ENCODE results near the gene GULP1. TPM values are rescaled to one million over a fixed set of nuclear protein-coding genes. Genes with fewer than 3 reads are reported as not detected.

GULP1 gene
- total RNA-seq, 1 experiment from 2014 or later, result 76.0 TPM

GRCh38 chr2:188383158-188383557 is 91.5 kb downstream of the GULP1 start:
- Histone ChIP-seq H3K9me2 (ENCODE audit: insufficient read depth) (no peaks in the 10 kb centered on the region), H3K27me3 (ENCODE audit: insufficient read depth, low read length) (no peaks in the 10 kb centered on the region), H3K79me2 (ENCODE audit: insufficient read depth, low read length) (peaks cover 58% of the 10 kb centered on the region), H3K36me3 (ENCODE audit: control insufficient read depth in 1 of 2, insufficient read depth in 2 of 2, low read length in 2 of 2) (peaks cover 0 to 23% of the 10 kb centered on the region in 2 experiments; a peak in 2 of 4 replicates), H4K20me1 (ENCODE audit: insufficient read depth) (no peaks in the 10 kb centered on the region), H3K4me2 (ENCODE audit: low read length) (peak overlapping the region; percentile 60; the same call in 1 of the 2 replicates), H3K9ac (ENCODE audit: low read length) (0 out of 2 replicates have a peak overlapping the region, but pooled peaks have one; percentile 5), H3K27ac (ENCODE audit: low read depth, low read length) (peak overlapping the region; percentile 79; the same call in 1 of the 2 replicates), H2AFZ (ENCODE audit: low read depth, low read length, poor library complexity, severe bottlenecking) (no peak overlapping the region), H3K4me3 (replicated peaks in 1 of 2; ENCODE audit: low read depth in 1 of 2, low read length in 2 of 2) (no peak overlapping the region), H3K4me1 (ENCODE audit: control insufficient read depth in 1 of 2, insufficient read depth in 2 of 2, low read length in 2 of 2) (peaks cover 44 to 51% of the 10 kb centered on the region in 2 experiments), H3K9me3 (ENCODE audit: control insufficient read depth in 1 of 2, insufficient read depth in 1 of 2, low read depth in 1 of 2, low read length in 2 of 2) (peaks cover 5 to 9% of the 10 kb centered on the region in 2 experiments; a peak in 2 of 4 replicates)
- CTCF ChIA-PET, result interaction anchor here (2.1 kb wide), 1 partner anchor 90 kb away, joined by 6 read pairs; no protein-coding TSS in a partner anchor
- TF ChIP-seq, protein P1, sequence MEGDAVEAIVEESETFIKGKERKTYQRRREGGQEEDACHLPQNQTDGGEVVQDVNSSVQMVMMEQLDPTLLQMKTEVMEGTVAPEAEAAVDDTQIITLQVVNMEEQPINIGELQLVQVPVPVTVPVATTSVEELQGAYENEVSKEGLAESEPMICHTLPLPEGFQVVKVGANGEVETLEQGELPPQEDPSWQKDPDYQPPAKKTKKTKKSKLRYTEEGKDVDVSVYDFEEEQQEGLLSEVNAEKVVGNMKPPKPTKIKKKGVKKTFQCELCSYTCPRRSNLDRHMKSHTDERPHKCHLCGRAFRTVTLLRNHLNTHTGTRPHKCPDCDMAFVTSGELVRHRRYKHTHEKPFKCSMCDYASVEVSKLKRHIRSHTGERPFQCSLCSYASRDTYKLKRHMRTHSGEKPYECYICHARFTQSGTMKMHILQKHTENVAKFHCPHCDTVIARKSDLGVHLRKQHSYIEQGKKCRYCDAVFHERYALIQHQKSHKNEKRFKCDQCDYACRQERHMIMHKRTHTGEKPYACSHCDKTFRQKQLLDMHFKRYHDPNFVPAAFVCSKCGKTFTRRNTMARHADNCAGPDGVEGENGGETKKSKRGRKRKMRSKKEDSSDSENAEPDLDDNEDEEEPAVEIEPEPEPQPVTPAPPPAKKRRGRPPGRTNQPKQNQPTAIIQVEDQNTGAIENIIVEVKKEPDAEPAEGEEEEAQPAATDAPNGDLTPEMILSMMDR (IDR thresholded peaks at IDR 0.05 in 2 of 3, conservative IDR thresholded peaks at IDR 0.05 in 1 of 3; ENCODE audit: borderline replicate concordance in 1 of 3, insufficient read depth in 1 of 3, low read depth in 2 of 3, low read length in 2 of 3), result no peak
- TF ChIP-seq SP1 (IDR thresholded peaks at IDR 0.05; ENCODE audit: low read depth) (no peak), CEBPB (IDR thresholded peaks at IDR 0.05; ENCODE audit: low read depth) (no peak), ELF1 (IDR thresholded peaks at IDR 0.05; ENCODE audit: borderline replicate concordance, low read depth) (no peak)
- TF ChIP-seq, protein P2, sequence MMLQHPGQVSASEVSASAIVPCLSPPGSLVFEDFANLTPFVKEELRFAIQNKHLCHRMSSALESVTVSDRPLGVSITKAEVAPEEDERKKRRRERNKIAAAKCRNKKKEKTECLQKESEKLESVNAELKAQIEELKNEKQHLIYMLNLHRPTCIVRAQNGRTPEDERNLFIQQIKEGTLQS (IDR thresholded peaks at IDR 0.05), result no peak
- no TSS peak for BruUV-seq (replicated peaks)
- POLR2A ChIA-PET, result interaction anchor here (2.5 kb wide), 1 partner anchor 90 kb away, joined by 13 read pairs; the partner anchor contains the start of gene GULP1
- no peak for ATAC-seq
- intact Hi-C loops (cut with micrococcal nuclease), result loop anchor here (2.0 to 5.0 kb wide), 2 partner anchors 90 to 114 kb away; no protein-coding TSS in a partner anchor
- DNase-seq (ENCODE audit: low read depth, low spot score), result no peak
- RAD21 ChIA-PET (ENCODE audit: low non-redundant PET in 1 of 2, low total read pairs in 2 of 2, uncharacterized antibody in 2 of 2, unreplicated experiment in 2 of 2), result no interaction called here

GRCh38 chr2:188385857-188386256 is 94.2 kb downstream of the GULP1 start:
- TF ChIP-seq SRF (IDR thresholded peaks at IDR 0.05; ENCODE audit: low read depth) (no peak), JUND (IDR thresholded peaks at IDR 0.05) (no peak), ZNF274 (IDR thresholded peaks at IDR 0.05; ENCODE audit: low read depth, low read length) (no peak), POLR2AphosphoS5 (IDR thresholded peaks at IDR 0.05; ENCODE audit: low read depth, low read length) (no peak), ZFX (IDR thresholded peaks at IDR 0.05) (no peak), POLR2A (IDR thresholded peaks at IDR 0.05; ENCODE audit: borderline replicate concordance, extremely low read depth, insufficient read depth, insufficient read length) (no peak), EZH2 (IDR thresholded peaks at IDR 0.05) (no peak), SP1 (IDR thresholded peaks at IDR 0.05; ENCODE audit: low read depth) (no peak)
- TF ChIP-seq, protein P3, sequence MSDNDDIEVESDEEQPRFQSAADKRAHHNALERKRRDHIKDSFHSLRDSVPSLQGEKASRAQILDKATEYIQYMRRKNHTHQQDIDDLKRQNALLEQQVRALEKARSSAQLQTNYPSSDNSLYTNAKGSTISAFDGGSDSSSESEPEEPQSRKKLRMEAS (IDR thresholded peaks at IDR 0.05), result no peak
- TF ChIP-seq, protein P2 (IDR thresholded peaks at IDR 0.05), result no peak
- TF ChIP-seq, protein P1 (IDR thresholded peaks at IDR 0.05 in 2 of 3, conservative IDR thresholded peaks at IDR 0.05 in 1 of 3; ENCODE audit: borderline replicate concordance in 1 of 3, insufficient read depth in 1 of 3, low read depth in 2 of 3, low read length in 2 of 3), result no peak
- H3K36me3 ChIP-seq (ENCODE audit: control insufficient read depth in 1 of 2, insufficient read depth in 2 of 2, low read length in 2 of 2), result peaks cover 0 to 28% of the 10 kb centered on the region in 2 experiments; a peak in 2 of 4 replicates
- peaks cover 5 to 9% of the 10 kb centered on the region in 2 experiments; a peak in 2 of 4 replicates for H3K9me3 ChIP-seq (ENCODE audit: control insufficient read depth in 1 of 2, insufficient read depth in 1 of 2, low read depth in 1 of 2, low read length in 2 of 2)
- H4K20me1 ChIP-seq (ENCODE audit: insufficient read depth), result no peaks in the 10 kb centered on the region
- H3K9ac ChIP-seq (ENCODE audit: low read length), result no peak overlapping the region
- ATAC-seq (no peak), DNase-seq (ENCODE audit: low read depth, low spot score) (no peak)
- POLR2A ChIA-PET, result no interaction called here
- no peak overlapping the region for H3K4me3 ChIP-seq (replicated peaks in 1 of 2; ENCODE audit: low read depth in 1 of 2, low read length in 2 of 2)
- H3K4me2 ChIP-seq (ENCODE audit: low read length), result no peak overlapping the region
- H3K4me1 ChIP-seq (ENCODE audit: control insufficient read depth in 1 of 2, insufficient read depth in 2 of 2, low read length in 2 of 2), result peaks cover 22 to 25% of the 10 kb centered on the region in 2 experiments
- H3K27me3 ChIP-seq (ENCODE audit: insufficient read depth, low read length), result no peaks in the 10 kb centered on the region
- H3K27ac ChIP-seq (ENCODE audit: low read depth, low read length), result no peak overlapping the region
- CTCF ChIA-PET, result no interaction called here
- RAD21 ChIA-PET (ENCODE audit: low non-redundant PET in 1 of 2, low total read pairs in 2 of 2, uncharacterized antibody in 2 of 2, unreplicated experiment in 2 of 2), result no interaction called here
- BruUV-seq (replicated peaks), result no TSS peak
- H3K9me2 ChIP-seq (ENCODE audit: insufficient read depth), result no peaks in the 10 kb centered on the region
- no peak overlapping the region for H2AFZ ChIP-seq (ENCODE audit: low read depth, low read length, poor library complexity, severe bottlenecking)
- H3K79me2 ChIP-seq (ENCODE audit: insufficient read depth, low read length), result peaks cover 51% of the 10 kb centered on the region
- intact Hi-C loops (cut with micrococcal nuclease), result no loop called here
